G401.6 (cell line): ENCODE results near the gene FLYWCH1.
"Not testable (repeated sequence)": the region's sequence is repeated elsewhere in the genome, so short reads cannot be mapped to it uniquely, and the experiment has no call there.

Experiments used
- FAIRE-seq: peaks from 2 replicates; lab custom pipeline; 2012; peaks lifted over from hg19 to GRCh38; lab: Jason Lieb, UNC

FLYWCH1 gene

GRCh38 chr16:2900526-2901075, 11.1 kb upstream of the FLYWCH1 start:
- FAIRE-seq = no peak

GRCh38 chr16:2902337-2903130, 9.2 kb upstream of the FLYWCH1 start:
- no peak for FAIRE-seq

GRCh38 chr16:2904100-2904921, 7.4 kb upstream of the FLYWCH1 start:
- peak; percentile 92 for FAIRE-seq

- no peak for FAIRE-seq
Observed at GRCh38 chr16:2904922-2905240, 6.8 kb upstream of the FLYWCH1 start.

GRCh38 chr16:2905241-2905987, 6.3 kb upstream of the FLYWCH1 start:
- FAIRE-seq = peak; percentile 97

GRCh38 chr16:2905988-2906387, 5.7 kb upstream of the FLYWCH1 start:
- FAIRE-seq = no peak

GRCh38 chr16:2907084-2907753, 4.5 kb upstream of the FLYWCH1 start:
- not testable (repeated sequence) for FAIRE-seq

GRCh38 chr16:2910441-2910969, 1.2 kb upstream of the FLYWCH1 start:
- FAIRE-seq = no peak

GRCh38 chr16:2912330-2913199, 834 bp downstream of the FLYWCH1 start:
- FAIRE-seq = no peak

GRCh38 chr16:2913603-2914002, 1.9 kb downstream of the FLYWCH1 start:
- no peak for FAIRE-seq

- no peak for FAIRE-seq
Observed at GRCh38 chr16:2914233-2914632, 2.5 kb downstream of the FLYWCH1 start.

- no peak for FAIRE-seq
Observed at GRCh38 chr16:2915196-2915929, 3.6 kb downstream of the FLYWCH1 start.

GRCh38 chr16:2919511-2920255, 8.0 kb downstream of the FLYWCH1 start:
- peak; percentile 87 for FAIRE-seq

GRCh38 chr16:2923481-2923880, 11.8 kb downstream of the FLYWCH1 start:
- no peak for FAIRE-seq

GRCh38 chr16:2924901-2925755, 13.4 kb downstream of the FLYWCH1 start:
- no peak for FAIRE-seq

GRCh38 chr16:2925951-2926649, 14.4 kb downstream of the FLYWCH1 start:
- no peak for FAIRE-seq

GRCh38 chr16:2926650-2926999, 14.9 kb downstream of the FLYWCH1 start:
- no peak for FAIRE-seq
